ENCODE results near the gene TMEM232.
"Not testable (repeated sequence)": the region's sequence is repeated elsewhere in the genome, so short reads cannot be mapped to it uniquely, and the experiment has no call there.

The TMEM232 gene

GRCh38 chr5:110707260-110707844 lies 19.1 kb downstream of the TMEM232 start:
- no peak for DNase-seq (ENCODE audit: low read depth in 2 of 2)

GRCh38 chr5:110705349-110705748 lies 21.1 kb downstream of the TMEM232 start:
- DNase-seq (ENCODE audit: low read depth in 2 of 2) = no peak

DNA sequence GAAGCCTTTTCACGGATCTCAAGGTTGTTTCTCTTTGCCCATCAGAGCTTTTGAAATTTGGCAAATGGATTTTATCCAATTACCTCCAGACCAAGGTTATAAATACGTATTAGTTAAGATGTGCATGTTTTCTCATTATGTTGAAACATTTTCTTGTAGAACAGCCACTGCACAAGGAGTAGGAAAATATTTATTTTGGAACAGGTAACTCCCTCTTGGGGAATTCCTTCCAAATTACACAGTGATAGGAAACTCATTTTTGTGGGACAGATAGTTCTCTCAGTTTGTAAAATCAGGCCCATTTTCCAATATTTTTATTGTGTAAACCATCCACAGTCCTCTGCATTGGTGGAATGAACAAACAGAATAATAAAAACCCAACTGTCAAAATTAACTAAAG lies 23.0 kb downstream of the TMEM232 start:
- no peak for DNase-seq (ENCODE audit: low read depth in 2 of 2)

GRCh38 chr5:110702704-110703103 lies 23.8 kb downstream of the TMEM232 start:
- DNase-seq (ENCODE audit: low read depth in 2 of 2) = no peak

- DNase-seq (ENCODE audit: low read depth in 2 of 2) = no peak
Measured at GRCh38 chr5:110702300-110702699, 24.2 kb downstream of the TMEM232 start.

- not testable (repeated sequence) for DNase-seq (ENCODE audit: low read depth in 2 of 2)
Measured at GRCh38 chr5:110692669-110693068, 33.8 kb downstream of the TMEM232 start.

- not testable (repeated sequence) for DNase-seq (ENCODE audit: low read depth in 2 of 2)
Measured at GRCh38 chr5:110690587-110690986, 35.9 kb downstream of the TMEM232 start.

GRCh38 chr5:110687485-110687884 lies 39.0 kb downstream of the TMEM232 start:
- DNase-seq (ENCODE audit: low read depth in 2 of 2) = no peak

- DNase-seq (ENCODE audit: low read depth in 2 of 2) = no peak
Measured at GRCh38 chr5:110686270-110686669, 40.2 kb downstream of the TMEM232 start.

GRCh38 chr5:110681953-110682352 lies 44.5 kb downstream of the TMEM232 start:
- DNase-seq (ENCODE audit: low read depth in 2 of 2) = no peak

- DNase-seq (ENCODE audit: low read depth in 2 of 2) = no peak
Measured at GRCh38 chr5:110681109-110681508, 45.4 kb downstream of the TMEM232 start.

- DNase-seq (ENCODE audit: low read depth in 2 of 2) = not testable (repeated sequence)
Measured at GRCh38 chr5:110676554-110676953, 49.9 kb downstream of the TMEM232 start.

GRCh38 chr5:110665184-110665726 lies 61.2 kb downstream of the TMEM232 start:
- no peak for DNase-seq (ENCODE audit: low read depth in 2 of 2)

- DNase-seq (ENCODE audit: low read depth in 2 of 2) = no peak
Measured at GRCh38 chr5:110663525-110663924, 62.9 kb downstream of the TMEM232 start.

DNA sequence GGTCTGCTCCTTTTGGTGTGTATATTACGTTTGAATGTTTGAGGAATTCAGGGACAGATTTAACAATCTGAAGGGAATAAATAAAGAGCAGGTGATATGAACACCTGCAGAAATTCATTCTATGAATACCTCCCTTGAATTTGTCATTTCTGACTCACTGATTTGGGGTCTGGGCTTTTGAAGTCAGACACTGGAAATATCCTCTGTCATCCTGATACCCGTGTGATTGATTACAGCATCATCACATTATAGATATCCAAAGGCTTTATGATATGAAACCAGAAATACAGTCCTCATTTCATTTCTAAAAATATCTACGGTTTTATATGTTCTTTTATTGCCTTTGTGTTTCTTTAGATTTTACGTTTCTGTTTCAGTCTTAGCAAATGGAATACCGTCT lies 68.5 kb downstream of the TMEM232 start:
- DNase-seq (ENCODE audit: low read depth in 2 of 2) = no peak

GRCh38 chr5:110653231-110653970 lies 73.1 kb downstream of the TMEM232 start:
- no peak for DNase-seq (ENCODE audit: low read depth in 2 of 2)

- DNase-seq (ENCODE audit: low read depth in 2 of 2) = no peak
Measured at GRCh38 chr5:110651507-110651906, 75.0 kb downstream of the TMEM232 start.

DNA sequence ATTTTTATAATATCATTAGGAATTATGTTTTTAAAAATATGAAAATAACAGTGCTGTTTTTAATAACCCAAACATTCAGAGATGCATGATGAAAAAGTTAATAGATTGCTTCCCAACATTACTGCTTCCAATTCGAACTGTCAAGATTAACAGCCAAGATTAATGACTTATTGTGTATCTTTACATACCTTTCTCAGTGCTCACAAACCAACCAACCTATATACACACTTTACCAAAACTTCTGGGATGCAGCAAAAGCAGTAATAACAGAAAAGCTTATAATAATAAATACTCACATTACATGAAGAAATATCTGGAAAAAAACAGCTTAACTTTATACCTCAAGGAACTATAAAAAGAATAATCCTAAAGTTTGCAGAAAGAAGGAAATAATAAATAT lies 82.1 kb downstream of the TMEM232 start:
- no peak for DNase-seq (ENCODE audit: low read depth in 2 of 2)

DNA sequence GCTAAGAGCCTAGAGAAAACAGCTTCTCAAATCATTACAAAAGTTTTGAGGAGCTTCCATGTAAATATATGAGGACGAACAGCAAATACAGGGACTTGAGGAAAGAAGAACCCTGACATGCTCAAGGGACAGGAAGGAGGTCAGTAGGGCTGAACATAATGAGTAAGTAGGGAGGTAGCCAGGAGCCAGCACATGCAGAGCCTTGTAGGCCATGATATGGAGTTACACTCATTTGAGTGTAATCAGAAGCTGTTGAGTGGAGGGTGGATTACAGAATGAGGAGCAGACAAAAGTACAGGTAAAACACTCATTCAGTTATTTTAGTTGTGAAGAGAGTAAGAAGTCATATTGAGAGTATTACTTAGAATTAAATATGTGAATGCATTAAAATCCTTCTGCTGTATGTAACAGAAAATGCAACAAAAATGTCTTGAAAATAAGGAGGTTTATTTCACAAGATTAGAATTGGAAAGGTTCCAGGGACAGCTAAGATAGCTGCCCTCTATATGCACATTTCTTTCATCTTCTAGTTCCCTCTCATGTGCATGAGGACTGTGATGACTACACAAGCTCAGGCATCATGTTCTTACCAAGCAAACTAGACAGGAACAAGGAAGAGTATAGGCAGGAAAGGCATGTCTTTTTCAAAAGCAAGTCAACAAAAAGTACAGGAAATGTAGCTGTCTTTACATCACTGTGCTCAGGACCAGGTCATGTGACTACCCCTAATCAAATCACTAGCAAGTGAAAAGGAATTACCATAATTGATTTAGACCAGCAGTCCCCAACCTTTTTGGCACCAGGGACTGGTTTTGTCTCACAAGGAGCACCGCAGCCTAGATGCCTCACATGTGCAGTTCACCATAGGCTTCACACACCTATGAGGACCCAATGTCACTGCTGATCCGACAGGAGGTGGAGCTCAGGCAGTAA lies 87.2 kb downstream of the TMEM232 start:
- no peak for DNase-seq (ENCODE audit: low read depth in 2 of 2)

DNA sequence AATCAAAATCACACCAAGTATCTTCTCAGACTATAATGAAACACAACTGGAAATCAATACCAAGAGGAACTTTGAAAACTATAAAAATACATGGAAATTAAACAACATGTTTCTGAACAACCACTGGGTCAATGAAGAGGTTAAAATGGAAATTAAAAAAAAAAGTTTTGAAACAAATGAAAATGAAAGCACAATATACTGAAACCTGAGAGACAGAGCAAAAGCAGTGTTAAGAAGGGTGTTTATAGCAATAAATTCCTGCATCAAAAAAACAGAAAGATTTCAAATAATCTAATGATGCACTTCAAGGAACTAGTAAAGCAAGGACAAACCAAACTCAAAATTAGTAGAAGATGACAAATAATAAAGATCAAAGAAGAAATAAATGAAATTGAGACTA lies 92.0 kb downstream of the TMEM232 start:
- no peak for DNase-seq (ENCODE audit: low read depth in 2 of 2)

GRCh38 chr5:110631236-110631635 lies 95.2 kb downstream of the TMEM232 start:
- DNase-seq (ENCODE audit: low read depth in 2 of 2) = no peak

DNA sequence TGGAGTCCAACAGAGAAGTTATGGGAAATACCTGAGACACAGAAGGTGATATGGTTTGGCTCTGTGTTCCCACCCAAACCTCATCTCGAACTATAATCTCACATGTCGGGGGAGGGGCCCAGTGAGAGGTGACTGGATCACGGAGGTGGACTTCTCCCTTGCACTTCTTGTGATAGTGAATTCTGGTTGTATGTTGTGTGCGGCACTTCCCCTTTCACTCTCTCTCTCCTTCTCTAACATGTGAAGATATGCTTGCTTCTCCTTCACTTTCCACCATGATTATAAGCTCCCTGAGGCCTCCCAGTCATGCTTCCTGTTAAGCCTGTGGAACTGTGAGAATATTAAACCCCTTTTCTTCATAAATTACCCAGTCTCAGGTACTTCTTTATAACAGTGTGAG lies 96.1 kb downstream of the TMEM232 start:
- DNase-seq (ENCODE audit: low read depth in 2 of 2) = no peak
